ENCODE measurements around the gene USP9Y.

DNA sequence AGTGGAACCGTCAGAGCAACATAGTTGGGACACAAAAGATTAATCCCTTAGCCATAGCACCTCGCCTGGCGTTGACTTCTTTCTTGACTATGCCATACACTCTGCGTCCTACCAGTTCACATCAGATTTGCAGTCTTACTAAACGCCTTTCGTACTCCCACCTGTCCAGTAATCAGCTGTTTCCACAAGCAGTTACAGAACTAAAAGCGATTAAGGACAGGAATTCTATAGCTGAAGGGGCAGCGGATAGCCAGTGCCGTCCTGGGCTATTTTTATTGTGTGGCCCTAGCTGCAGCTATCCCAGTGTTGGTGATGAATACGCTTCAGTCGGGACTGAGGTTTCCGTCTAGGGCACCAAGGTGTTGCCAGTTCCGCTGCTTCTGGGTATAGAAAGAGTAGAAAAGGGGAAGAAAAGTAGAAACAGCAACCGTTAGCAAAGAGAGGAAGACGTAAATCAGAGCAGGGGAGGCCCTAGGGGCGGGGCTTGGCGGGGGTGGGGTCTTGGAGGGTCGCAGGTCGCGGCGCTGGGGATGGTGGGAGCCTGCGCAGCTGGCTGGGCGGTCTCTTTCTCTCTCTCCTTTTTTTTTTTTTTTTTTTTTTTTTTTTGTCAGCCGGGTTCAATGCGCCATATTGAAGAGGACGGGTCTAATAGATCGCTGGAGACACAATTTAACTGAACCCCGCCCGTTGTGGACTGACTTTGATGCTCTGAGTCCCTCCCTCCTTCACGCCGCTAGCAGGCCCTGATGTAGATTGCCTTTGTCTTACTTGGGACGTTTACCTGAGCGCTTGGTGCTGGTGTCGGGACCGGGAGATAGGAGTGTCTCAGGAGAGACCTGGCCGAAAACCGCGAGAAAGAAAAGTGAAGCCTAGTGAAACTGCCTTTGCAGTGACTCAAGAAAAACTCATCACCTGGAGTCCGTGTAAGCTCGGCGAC lies 39.0 kb upstream of the USP9Y start:
- TF ChIP-seq, protein P1, sequence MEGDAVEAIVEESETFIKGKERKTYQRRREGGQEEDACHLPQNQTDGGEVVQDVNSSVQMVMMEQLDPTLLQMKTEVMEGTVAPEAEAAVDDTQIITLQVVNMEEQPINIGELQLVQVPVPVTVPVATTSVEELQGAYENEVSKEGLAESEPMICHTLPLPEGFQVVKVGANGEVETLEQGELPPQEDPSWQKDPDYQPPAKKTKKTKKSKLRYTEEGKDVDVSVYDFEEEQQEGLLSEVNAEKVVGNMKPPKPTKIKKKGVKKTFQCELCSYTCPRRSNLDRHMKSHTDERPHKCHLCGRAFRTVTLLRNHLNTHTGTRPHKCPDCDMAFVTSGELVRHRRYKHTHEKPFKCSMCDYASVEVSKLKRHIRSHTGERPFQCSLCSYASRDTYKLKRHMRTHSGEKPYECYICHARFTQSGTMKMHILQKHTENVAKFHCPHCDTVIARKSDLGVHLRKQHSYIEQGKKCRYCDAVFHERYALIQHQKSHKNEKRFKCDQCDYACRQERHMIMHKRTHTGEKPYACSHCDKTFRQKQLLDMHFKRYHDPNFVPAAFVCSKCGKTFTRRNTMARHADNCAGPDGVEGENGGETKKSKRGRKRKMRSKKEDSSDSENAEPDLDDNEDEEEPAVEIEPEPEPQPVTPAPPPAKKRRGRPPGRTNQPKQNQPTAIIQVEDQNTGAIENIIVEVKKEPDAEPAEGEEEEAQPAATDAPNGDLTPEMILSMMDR (conservative IDR thresholded peaks at IDR 0.05; ENCODE audit: low read depth, low read length), result no peak
- TF ChIP-seq EZH2 (IDR thresholded peaks at IDR 0.05; ENCODE audit: borderline replicate concordance, low read depth, low read length, poor library complexity, severe bottlenecking), result no peak
